ENCODE data around the gene MDFI. TPM values are rescaled to one million over a fixed set of nuclear protein-coding genes. Genes with fewer than 3 reads are reported as not detected.
A peak's percentile ranks its signal among the peaks of the same experiment; 100 is the strongest.

Gene MDFI
- total RNA-seq (2014; rRNA removed) = 96.4 and 113 TPM in 2 replicates
- percentile 54 among the genes with signal in this experiment for Bru-seq, nascent RNA
- percentile 50 among the genes with signal in this experiment for BruChase-seq, experiment 1, labeled RNA remaining after a 6-hour chase
- percentile 38 among the genes with signal in this experiment for BruChase-seq, experiment 2, labeled RNA remaining after a 2-hour chase
- long read RNA-seq, partial matches to known transcripts = 0 of 7 reads
- long read RNA-seq, other reads (novel, unspliced or antisense) = 4 of 7 reads

GRCh38 chr6:41638002-41638934 lies at the start of gene MDFI:
Gene MDFI (plus strand): TSS chr6:41638468. CDS start chr6:41638750, 282 bp downstream.
- CTCF ChIA-PET = no interaction called here

GRCh38 chr6:41589223-41589622 lies 49.0 kb upstream of the MDFI start:
- Histone ChIP-seq H3K9me3 (ENCODE audit: low read length) (no peaks in the 10 kb centered on the region), H2AFZ (ENCODE audit: low read length) (no peak overlapping the region), H4K20me1 (ENCODE audit: low read length) (no peaks in the 10 kb centered on the region), H3K9me2 (replicated peaks; ENCODE audit: low read length) (no peaks in the 10 kb centered on the region), H3K4me3 (ENCODE audit: low read length) (no peak overlapping the region), H3K4me1 (ENCODE audit: insufficient read depth, low read length) (no peaks in the 10 kb centered on the region), H3F3A (ENCODE audit: low read length, unreplicated experiment) (no peaks in the 10 kb centered on the region), H3K27ac (ENCODE audit: low read length) (no peak overlapping the region), H3K36me3 (ENCODE audit: low read depth, low read length) (peaks cover 4% of the 10 kb centered on the region; the same call in 1 of the 2 replicates), H3K27me3 (ENCODE audit: low read length) (no peaks in the 10 kb centered on the region), H3K4me2 (ENCODE audit: low read length) (no peak overlapping the region), H3K79me2 (ENCODE audit: low read length) (no peaks in the 10 kb centered on the region), H3K9ac (ENCODE audit: low read length) (no peak overlapping the region)
- TF ChIP-seq EZH2phosphoT487 (IDR thresholded peaks at IDR 0.05; ENCODE audit: borderline replicate concordance, low read length) = no peak
- no peak for TF ChIP-seq EZH2 (IDR thresholded peaks at IDR 0.05; ENCODE audit: low read length, unreplicated experiment)
- no peak for TF ChIP-seq CTCF (conservative IDR thresholded peaks at IDR 0.05; ENCODE audit: low read depth, low read length)
- intact Hi-C loops (cut with micrococcal nuclease) = no loop called here
- DNase-seq (no peak), ATAC-seq (no peak)
- CTCF ChIA-PET = no interaction called here
- POLR2A ChIA-PET (ENCODE audit: unreplicated experiment) = no interaction called here
- BruUV-seq (replicated peaks) = no TSS peak

More at GRCh38 chr6:41638002-41638934, at the start of gene MDFI:
- H3K79me2 ChIP-seq (ENCODE audit: low read length) = peaks cover 19% of the 10 kb centered on the region
- intact Hi-C loops (cut with micrococcal nuclease) = no loop called here
- TF ChIP-seq EZH2 (IDR thresholded peaks at IDR 0.05; ENCODE audit: low read length, unreplicated experiment) (no peak), CTCF (conservative IDR thresholded peaks at IDR 0.05; ENCODE audit: low read depth, low read length) (no peak), EZH2phosphoT487 (IDR thresholded peaks at IDR 0.05; ENCODE audit: borderline replicate concordance, low read length) (no peak)
- ATAC-seq (no peak), DNase-seq (no peak)
- H3K4me2 ChIP-seq (ENCODE audit: low read length) = peak within 1 kb of the TSS; percentile 100
- H4K20me1 ChIP-seq (ENCODE audit: low read length) = no peaks in the 10 kb centered on the region
- no peaks in the 10 kb centered on the region for H3F3A ChIP-seq (ENCODE audit: low read length, unreplicated experiment)
- peak within 1 kb of the TSS; percentile 95 for H2AFZ ChIP-seq (ENCODE audit: low read length)
- peak within 1 kb of the TSS; percentile 88 for H3K9ac ChIP-seq (ENCODE audit: low read length)
- no peaks in the 10 kb centered on the region for H3K27me3 ChIP-seq (ENCODE audit: low read length)
- BruUV-seq (replicated peaks) = no TSS peak
- no peaks in the 10 kb centered on the region for H3K36me3 ChIP-seq (ENCODE audit: low read depth, low read length)
- POLR2A ChIA-PET (ENCODE audit: unreplicated experiment) = no interaction called here
- H3K27ac ChIP-seq (ENCODE audit: low read length) = peak within 1 kb of the TSS; percentile 51
- H3K4me3 ChIP-seq (ENCODE audit: low read length) = peak within 1 kb of the TSS; percentile 91
- H3K9me2 ChIP-seq (replicated peaks; ENCODE audit: low read length) = no peaks in the 10 kb centered on the region
- H3K4me1 ChIP-seq (ENCODE audit: insufficient read depth, low read length) = peaks cover 7% of the 10 kb centered on the region
- H3K9me3 ChIP-seq (ENCODE audit: low read length) = no peaks in the 10 kb centered on the region

Data from PC-3 (cell line).